Activated gamma-delta T cell treated with Interleukin-2 at 50 U/mL for 16 hours (primary cell): ENCODE data around the gene TSPAN1.

Experiments used
- DNase-seq: peaks from one replicate; pipeline ENCODE4 v3.0.0-alpha.2; 2020

The TSPAN1 gene

DNA sequence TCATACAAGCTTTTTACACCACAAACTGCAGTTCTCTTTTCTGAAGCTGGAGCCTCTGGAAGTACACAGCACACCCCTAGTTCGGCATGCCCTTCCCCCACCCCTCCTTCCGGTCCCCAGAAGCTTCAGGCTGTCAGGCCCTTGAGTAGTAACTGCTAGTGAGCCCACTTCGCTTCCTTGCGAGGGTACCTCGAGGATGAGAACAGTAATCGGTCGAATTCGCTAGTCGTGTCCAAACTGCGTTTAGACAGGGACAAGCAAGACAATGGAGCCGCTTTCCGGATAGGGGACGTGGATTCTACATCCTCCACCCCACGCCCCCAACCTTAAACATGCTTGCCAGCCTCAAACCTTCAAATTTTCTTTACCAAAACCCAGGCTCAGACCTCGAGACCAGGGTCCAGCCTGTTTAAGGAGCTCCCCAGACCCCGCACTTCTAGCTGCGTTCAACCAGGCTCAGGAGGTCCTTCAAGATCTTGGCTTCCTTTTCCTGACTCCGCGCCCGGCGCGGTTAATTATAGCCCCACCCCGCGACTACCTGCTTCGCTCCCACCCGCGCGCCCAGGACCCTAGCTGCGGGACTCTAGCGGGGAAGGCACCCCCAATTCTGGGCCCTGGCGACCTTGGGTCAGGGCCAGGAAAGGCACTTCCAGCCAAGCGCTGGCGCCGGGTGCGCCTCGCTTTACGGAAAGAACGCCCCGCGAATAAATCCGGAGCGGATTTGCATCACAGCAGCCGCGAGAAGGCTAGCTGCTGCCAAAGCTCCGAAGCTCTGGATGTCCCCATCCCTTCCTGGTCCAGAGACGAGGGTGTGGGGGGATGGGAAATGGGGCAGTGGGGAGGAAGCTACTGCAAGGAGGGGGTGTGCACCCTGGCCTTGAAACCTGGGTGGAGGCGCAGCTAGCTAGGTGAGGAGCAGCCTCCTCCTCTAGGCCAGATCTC, 8.1 kb upstream of the TSPAN1 start:
- peak; percentile 55 for DNase-seq

- no peak for DNase-seq
These were observed 6.4 kb upstream of the TSPAN1 start for GRCh38 chr1:46168477-46168876.

DNA sequence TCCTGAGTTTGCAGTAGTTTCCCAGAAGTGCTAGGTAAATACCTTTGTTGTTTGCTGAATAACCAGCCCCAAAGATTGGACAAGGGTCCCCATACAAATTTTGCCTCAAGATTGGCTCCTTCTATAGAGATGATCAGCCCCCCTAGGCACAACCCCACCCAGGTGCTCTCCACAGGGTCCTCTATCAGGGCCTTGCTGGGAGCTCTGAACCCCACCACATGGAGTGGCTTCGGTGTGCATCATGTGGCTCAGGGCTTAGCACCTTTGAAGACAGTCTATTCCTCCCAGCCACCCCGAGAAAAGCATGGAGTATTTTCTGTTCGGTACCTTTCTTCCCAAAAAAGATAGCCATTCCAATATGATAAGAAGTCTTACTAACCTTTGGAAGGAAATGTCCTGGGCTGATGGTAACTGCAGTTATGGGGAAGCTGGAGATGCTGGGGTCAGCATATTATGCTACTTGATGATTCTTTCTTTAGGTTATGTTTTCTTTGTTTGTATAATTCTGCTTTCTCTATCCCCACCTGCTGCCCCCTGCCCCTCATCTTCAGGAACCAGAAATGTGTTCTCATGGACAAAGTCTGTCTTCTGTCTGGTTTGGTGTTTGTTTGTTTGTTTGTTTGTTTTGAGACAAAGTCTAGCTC, 5.0 kb upstream of the TSPAN1 start:
- no peak for DNase-seq

DNA sequence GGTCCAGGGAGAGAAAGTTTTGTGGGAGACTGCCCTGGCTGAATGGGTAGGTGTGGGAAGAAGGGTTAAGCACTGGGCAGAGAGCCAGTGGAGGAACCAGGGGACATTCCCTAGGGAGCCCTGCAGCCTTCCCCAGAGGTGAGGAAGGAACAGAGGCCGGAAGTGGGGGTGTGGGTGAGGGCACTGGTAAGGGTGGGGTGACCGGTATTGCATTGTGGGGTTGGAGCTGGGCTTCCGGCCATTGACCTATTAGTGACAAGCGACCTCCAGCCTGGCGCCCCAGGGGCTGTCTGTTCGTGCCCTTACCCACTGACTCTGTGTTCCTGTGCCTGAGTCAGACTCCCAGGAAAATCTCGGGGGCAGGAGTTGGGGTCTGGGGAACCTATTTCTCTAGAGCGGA, 3.5 kb upstream of the TSPAN1 start:
- no peak for DNase-seq

DNA sequence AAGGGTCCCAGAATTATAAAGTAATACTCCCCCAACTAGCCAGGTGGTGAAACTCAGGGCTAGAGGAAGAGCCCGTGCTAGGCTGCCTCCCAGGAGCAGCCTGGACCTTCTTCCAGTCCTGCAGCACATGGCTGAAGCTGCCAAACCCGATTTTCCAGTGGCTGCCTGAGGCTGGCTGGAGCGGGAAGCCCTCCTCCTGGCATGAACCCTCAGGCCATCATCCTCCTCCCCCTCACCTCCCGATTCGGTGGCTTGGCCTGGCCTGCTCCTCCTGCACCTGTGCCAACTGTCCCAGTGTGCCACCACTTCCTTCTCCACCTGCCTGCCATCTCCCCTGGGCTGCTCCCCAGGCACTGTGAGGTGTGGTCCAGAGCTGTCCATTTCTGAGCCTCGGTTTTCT, 3.0 kb upstream of the TSPAN1 start:
- DNase-seq, result no peak

DNA sequence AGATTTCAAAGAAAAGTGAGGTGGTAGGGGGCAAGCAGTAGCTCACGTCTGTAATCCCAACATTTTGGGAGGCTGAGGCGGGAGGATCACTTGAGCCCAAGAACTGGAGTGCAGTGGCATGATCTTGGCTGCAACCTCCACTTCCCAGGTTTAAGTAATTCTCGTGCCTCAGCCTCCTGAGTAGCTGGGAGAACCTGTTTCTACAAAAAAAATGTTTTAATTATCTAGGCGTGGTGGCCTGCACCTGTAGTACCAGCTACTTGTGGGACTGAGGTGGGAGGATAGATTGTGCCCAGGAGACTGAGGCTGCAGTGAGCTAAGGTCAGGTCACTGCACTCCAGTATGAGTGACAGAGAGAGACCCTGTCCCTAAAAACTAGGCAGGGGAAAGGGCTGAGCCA, 2.6 kb upstream of the TSPAN1 start:
- no peak for DNase-seq

- no peak for DNase-seq
These were observed 1.5 kb upstream of the TSPAN1 start for GRCh38 chr1:46173361-46173856.

DNA sequence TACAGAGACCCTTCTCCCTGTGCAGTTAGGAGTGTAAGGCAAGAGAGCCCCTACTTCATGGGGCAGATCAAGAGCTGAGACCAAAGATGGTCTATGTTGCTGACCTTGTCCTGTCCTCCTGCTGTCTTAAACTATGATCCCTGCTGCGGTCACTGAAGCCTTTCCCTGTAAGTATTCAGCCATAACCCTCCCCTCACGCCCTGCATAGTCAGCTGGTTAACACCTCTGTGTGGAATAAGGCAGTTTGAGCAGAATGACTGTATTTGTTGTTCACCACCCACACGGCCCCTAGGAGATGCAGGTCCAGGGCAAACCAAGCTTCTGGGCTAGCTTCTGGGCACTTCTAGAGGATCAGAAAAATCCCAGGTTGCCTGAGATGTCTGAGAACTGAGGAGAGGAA, 356 bp downstream of the TSPAN1 start:
- no peak for DNase-seq

DNA sequence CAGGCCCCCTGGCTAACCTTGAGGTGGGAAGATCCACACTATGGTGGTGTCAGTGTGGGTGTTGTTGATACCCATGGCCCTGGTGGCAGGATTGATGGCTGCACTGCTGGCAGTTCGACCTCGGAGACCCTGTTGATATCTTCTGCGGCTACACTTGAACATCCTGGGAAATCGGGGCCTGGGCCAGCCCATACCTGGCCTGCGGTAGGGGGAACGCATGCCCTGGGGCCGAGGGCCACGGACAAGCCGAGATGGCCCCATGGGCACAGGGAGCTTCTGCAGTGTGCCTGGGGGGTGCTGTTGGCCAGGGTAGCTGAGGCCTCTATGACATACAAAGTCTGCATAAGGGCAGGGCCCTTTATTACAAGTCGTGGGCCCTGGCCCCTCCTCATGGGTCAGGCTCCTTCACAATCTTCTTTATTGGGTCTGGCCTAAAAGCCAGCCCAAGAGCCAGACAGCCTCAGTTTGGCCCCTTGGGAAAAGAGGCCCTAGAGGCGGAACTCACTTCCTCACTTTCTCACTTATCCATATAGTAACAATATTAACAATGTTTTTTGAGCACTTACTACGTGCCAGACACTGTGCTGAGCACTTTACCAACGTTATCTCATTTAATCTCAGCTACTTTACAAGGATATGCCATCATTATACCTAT, 1.5 kb downstream of the TSPAN1 start, which contains the start of gene P3R3URF:
Gene P3R3URF, minus strand, starts transcription at position 278 of the 655 bp plus-strand sequence. Its CDS starts 17 bp downstream, at position 261.
- DNase-seq, result no peak

- DNase-seq, result peak; percentile 66
These were observed 4.5 kb downstream of the TSPAN1 start for GRCh38 chr1:46179138-46180081.

DNA sequence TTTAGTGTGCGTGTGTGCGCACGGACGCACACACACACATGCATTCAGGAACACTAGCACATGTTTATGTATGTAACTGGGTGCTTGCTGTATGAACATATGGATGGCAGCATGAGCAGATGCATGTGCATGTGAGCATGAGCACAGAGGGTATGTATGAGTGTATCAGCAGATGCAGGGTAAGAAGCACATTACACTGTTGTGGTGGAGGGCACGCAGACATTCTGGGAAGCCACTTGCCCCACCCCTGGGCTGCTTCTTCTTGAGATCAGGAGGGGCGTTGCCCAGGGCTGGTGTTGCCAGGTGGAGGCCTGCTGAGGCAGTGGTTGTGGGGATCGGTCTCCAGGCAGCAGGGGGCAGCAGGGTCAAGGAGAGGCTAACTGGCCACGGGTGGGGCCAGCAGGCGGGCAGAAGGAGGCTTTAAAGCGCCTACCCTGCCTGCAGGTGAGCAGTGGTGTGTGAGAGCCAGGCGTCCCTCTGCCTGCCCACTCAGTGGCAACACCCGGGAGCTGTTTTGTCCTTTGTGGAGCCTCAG, 5.3 kb downstream of the TSPAN1 start:
- no peak for DNase-seq

GRCh38 chr1:46181343-46182260, 6.7 kb downstream of the TSPAN1 start:
- no peak for DNase-seq

DNA sequence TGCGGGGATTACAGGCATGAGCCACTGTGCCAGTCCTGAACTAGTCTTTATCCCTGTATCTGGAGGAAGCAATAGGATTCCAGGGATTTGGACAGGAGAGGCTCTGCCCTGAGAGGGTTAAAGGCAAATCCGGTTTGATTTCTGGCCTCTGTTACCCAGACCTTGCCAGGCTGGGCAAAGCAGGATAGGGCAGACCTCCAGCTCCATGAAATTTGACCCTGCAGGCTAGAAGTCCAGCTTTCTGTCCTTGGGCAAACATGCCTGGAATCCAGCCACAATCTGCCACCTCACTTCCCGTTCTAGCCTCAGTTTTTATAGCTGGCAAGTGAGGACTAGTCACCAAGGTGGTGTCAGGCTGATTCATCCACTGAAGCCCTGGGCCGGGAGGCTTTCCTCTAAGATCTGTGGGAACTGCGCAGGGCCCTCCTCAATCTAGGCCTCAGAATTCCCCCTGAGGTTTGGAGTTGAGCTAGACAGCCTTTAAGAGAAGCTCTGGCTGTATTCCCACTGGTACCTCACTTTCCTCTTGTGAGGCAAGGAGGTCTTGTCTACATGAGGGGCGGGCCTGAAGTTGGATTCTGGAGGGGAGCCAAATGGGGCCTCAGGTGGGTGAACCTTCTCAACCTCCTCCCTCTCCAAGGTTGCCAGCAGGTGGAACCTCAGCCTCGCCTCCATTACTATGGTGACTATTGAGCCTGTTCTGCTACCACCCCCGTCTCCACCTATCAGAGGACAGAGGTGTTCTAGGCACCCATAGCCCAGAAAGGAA, 8.4 kb downstream of the TSPAN1 start:
- DNase-seq, result no peak

DNA sequence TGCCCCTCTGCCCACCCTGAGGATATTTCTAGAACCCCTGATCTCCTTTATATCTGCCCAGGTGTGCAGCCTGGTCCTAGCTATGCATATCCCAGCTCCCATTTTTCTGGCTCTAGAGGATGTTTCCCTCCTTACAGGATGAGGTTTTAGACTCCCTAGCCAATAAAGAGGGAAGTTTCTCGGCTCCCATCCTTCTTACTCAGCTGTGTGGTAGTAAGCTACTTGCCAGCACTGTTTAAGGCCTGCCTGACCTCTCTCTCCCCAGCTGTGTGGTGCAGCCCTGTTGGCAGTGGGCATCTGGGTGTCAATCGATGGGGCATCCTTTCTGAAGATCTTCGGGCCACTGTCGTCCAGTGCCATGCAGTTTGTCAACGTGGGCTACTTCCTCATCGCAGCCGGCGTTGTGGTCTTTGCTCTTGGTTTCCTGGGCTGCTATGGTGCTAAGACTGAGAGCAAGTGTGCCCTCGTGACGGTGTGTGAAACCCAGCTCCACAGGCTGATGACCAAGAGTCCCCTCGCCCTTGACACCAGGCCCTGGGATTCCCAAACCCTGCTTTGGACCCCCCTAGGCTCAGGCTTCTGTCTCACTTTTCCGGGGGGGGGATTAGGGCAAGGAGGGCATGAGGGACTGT, 9.2 kb downstream of the TSPAN1 start:
- no peak for DNase-seq

DNA sequence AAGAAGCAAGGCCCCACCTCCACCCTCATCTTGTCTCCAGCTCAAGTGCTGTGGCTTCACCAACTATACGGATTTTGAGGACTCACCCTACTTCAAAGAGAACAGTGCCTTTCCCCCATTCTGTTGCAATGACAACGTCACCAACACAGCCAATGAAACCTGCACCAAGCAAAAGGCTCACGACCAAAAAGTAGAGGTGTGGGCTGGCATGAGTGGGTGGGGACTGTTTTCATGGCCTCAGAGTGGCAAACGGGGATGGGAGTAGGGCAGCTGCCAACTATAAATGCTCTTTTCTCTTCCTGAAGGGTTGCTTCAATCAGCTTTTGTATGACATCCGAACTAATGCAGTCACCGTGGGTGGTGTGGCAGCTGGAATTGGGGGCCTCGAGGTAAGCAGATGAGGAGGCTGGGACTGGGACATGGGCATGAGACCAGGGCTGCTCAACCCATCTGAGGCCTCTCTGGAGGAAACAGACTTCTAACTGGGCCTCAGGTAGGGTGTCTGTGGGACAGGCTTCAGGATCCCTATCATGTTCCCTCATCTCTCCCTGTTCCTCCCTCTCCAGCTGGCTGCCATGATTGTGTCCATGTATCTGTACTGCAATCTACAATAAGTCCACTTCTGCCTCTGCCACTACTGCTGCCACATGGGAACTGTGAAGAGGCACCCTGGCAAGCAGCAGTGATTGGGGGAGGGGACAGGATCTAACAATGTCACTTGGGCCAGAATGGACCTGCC, 10.2 kb downstream of the TSPAN1 start:
- no peak for DNase-seq

DNA sequence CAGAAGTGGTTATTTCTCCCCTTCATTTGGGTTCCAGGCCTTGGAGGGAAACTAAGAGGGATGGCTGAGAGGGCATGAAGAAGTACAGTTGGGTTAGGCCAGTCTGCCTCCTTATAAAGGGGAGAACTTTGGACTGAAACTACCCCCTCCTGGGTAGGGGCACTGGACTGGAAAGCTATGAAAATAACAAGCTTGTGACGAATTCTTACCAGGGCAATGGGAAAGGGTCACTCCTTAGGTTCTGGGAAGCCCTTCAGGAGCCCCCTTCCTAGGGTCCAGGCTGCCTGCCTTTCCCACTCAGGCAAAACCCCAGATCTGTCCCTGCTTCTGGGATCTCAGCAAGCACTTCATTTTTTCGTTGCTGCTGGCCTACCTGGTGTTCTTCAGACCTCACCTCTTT, 11.2 kb downstream of the TSPAN1 start:
- no peak for DNase-seq

- no peak for DNase-seq
These were observed 12.4 kb downstream of the TSPAN1 start for GRCh38 chr1:46187106-46187869.
